Hematopoietic multipotent progenitor cell treated with erythropoietin and hydrocortisone succinate and interleukin-3 and kit ligand, for 17 days (in vitro differentiated cells): ENCODE measurements around the gene PAEP.

Experiments
- DNase-seq: peaks from one replicate; pipeline ENCODE4 v3.0.0-alpha.2; 2015; ENCODE audit warnings: low spot score

Gene PAEP

GRCh38 chr9:135601988-135602387 is 40.4 kb downstream of the PAEP start:
- no peak for DNase-seq

- peak; percentile 52 for DNase-seq
Observed at GRCh38 chr9:135602789-135603481, 41.4 kb downstream of the PAEP start.

GRCh38 chr9:135604437-135605237 is 43.1 kb downstream of the PAEP start:
- no peak for DNase-seq

DNA sequence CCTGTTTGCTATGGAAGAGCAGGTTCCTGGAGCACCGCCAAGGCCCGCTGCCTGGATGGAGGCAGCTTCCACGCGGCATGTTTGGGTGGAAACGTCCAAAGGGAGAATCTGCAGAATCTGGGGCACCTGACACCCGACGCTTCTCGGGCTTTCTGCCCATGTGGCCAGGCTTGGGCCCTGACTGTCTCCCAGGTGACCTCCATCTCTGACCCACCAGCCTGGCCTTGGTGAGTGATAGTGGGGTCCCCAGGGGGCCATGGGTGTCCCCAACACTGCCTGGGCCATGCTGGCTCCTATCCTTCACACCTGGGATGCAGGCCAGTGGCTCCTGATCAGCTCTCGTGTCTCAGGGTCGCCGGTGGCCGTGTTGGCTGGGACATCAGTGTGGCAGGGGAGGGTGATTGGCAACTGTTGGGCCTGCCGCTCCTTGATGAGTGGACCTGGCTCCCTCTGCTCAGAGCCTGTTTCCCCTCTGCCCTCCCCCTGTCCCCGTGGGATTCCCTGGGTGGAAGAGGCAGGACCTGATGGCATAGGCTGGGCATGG is 43.8 kb downstream of the PAEP start:
- DNase-seq: no peak

GRCh38 chr9:135606885-135607259 is 45.3 kb downstream of the PAEP start:
- DNase-seq: no peak

DNA sequence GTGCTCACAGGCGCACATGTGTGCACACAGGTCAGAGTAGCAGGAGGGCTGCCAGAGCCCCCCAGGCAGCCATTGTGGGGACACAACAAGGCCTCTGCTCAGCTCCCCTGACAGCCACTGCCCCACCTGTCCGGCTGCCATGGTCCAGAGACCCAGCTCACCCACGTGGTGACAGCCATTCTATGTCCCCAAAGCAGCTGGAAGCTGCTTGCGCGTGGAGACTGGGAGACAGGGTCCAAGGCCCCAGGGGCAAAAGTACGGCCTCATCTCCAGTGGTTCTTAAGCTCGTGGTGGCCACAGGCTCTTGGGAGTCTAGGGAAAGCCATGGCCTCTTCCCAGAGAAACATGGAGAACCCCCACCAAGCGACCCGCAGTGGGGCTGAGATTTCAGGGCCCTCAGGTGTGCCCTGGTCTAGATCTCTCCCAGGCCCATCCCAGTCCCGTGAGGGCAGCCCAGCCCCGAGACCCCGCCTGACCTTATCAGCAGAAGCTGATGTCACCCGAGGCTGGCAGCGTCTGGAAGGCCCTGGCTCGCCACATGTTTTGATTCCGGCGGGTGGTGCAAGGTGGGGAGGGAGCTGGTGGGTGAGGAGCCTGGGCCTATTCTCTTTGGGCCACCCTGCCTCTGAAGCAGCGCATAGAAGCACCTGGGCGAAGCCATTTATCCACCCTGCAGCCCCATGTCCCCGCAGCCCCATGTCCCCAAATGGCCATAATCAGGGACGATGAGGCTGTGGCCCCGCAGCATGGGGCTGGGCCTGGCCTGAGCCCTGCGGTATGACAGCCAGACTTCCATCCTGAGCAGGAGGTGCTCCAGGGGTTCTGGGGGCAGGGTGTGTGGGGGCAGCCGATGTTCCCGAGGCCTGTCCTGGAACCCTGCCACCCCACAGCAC is 46.1 kb downstream of the PAEP start:
- no peak for DNase-seq

DNA sequence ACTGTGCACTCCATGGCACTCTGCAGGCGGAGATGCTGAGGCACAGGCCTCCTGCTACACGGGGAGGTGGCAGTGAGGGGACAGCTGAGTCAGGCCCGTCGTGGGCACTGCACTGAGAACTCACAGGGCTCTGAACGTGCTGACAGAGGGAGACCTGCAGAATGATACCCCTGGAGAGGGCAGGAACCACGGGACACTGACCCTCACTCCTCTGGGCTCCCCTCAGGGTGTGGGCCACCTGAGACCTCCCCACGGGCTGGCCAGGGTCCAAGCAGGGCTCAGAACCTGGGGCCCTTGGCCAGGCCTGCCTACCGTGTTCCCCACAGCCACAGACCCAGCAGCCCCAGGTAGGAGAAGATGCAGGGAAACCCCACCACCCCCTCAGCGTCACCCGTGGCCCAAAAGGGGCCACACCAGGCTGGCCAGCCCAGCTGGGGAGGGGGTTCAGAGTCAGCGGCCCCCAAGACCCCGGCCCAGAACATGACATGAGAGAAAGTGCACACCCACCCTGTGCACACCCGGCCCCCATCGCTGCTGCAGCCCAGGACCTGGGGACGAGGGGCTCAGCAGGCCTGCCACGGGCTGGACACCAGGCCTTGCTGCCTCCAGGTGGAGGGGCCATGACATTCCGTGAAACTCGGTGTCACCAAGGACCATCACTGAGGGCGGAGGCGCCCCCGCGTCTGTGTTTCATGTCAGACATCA is 46.9 kb downstream of the PAEP start:
- DNase-seq: no peak

- DNase-seq: no peak
Observed at GRCh38 chr9:135608999-135609317, 47.4 kb downstream of the PAEP start.

DNA sequence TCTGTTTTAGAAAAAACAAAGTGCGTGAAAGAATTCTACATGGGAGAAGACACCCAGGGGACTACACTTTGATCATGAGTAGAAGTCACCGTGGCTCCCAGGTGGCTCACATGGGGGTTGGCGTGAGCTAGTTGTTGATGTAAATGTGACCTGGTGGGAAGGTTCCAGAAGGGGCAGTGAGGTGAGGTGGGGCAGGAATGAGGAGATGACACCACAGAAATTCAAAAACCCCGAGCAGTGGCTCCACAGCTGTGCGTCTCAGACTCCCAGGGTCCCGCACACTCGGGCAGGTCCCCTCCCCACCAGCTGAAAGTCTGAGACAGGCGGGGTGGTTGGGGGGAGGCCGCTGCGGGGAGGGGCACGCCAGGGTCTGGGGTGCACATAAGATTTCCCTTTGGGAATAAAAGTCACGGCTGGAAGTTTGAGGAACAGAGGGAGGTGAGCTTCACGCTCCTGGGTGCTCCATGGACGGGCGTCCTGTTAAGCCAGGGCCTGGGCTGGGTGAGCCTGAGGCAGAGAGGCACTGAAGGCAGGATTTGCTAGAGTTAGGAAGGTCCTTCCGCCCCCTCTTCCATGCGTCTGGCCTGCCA is 47.9 kb downstream of the PAEP start:
- DNase-seq: no peak

DNA sequence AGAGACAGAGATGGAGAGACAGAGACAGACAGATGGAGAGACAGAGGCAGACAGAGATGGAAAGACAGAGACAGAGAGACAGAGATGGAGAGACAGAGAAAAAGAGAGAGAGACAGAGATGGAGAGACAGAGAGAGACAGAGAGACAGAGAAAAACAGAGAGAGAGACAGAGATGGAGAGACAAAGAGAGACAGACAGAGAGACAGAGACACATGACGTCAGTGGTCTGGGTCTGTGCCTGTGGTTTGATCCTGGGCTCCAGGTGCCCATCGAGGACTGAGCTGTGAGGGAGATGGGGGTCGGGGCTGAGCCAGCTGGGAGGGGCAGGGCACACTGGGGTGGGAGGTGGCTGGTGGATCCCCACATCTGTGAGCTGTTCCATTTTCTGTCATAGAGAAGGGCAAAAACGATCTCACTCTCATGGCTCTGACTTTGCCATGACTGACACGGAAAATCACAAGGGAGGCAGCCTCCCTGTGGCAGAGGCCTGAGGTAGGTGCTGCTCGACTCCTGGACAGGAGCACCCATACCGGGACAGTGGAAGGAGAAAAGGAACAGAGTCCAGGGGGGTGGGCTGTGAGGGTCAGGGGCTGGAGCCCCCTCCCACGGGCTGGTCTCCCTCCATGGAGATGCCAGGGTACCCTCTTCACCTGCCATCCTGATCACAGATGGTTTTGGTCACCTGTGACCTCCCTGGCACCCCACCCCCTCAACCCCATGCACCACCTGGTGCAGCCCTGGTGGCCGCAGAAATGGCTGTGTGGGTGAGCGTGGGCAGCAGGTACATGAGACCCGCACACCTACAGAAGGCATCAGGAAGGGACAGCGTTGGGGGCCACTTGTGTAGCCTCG is 49.0 kb downstream of the PAEP start:
- no peak for DNase-seq

- DNase-seq: no peak
Observed at GRCh38 chr9:135611142-135611874, 49.8 kb downstream of the PAEP start.

- DNase-seq: no peak
Observed at GRCh38 chr9:135611875-135612209, 50.3 kb downstream of the PAEP start.

- DNase-seq: no peak
Observed at GRCh38 chr9:135612437-135612836, 50.9 kb downstream of the PAEP start.

DNA sequence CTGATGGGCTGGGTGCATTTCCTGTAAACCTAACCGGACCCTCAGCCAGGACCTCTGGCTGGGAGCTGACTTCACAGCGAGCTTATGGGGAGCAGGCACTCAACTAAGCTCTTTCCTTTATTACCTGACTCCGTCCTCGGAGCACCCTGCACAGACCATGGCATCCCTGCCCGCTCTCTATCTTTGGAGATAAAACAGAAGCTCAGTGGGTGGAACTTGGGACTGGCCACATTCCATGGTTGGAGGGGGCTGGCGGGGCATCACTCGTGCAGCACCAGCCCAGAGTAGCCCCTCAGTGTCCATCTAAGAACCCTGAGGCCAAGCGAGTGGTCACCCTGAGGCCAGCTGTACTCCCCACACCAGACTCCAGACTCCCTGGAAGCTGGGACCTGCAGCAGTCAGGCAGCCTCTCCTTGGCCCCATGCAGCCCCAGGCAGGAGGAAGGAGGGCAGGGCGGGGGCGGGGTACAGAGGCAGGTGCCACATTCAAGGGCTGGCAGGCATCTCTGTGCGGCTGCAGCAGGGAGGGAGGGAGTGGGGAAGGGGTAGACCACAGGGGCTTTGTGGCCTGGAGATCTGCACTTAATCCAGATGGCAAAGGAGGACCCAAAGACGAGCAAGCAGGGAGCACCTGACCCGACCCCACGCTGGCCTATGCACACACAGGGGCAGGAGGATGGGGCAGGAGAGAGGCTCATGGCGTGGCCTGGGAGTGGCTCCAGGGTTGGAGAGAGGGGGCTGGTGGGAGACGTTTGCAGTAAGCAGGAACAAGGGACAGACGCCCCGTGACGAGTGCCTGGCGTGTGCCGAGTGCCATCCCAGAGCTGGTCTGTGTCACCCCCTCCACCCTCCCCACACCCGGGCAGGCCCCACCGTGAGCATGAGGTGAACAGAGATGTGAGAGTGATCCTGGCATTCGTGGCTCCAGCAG is 51.7 kb downstream of the PAEP start:
- DNase-seq: no peak

DNA sequence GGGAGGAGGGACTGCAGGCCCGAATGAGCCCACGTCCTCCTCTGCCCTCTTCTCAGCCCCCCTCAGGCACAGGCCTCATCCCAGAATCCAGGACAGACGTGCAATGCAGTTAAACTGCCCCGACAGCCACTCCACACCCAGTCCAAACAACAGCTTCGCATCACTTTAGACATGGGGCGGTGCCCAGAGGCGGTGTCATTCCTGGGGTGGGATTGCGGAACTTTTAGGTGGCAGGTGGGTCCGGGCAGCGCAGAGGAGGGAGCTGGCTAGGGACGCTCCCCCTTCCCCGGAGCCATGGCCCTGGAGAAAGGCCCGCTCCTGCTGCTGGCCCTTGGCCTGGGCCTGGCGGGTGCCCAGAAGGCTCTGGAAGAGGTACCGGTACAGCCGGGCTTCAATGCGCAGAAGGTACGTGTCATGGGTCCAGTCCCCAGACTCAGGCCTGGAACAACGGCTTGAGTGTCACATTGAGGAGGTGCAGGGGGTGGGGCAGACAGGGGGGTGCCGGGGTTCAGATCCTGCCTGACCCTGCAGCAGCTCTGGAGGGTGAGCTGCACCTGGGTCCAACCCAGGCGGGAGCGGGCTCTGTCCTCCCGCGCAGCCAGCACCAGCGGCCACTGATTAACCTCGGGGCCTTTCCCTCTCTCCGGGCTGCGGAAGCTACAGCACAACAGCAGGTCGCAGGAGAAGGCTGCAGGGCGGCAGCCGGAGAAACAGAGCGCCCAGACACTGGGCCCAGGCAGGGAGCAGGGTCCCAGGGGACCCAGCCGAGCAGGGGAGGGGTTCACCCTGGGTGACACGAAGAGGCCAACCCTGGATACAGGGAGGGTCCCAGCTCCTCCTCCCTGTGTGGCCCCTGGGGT is 52.6 kb downstream of the PAEP start:
- no peak for DNase-seq

GRCh38 chr9:135614821-135615665 is 53.5 kb downstream of the PAEP start:
- DNase-seq: no peak
